AG08396 (cell line): ENCODE measurements around the gene SSC5D.

Experiments
- DNase-seq: peaks from one replicate; pipeline ENCODE4 v3.0.0; 2012; ENCODE audit warnings: low spot score, mixed read lengths

The SSC5D gene

GRCh38 chr19:55554741-55555152 lies 66.5 kb downstream of the SSC5D start:
- DNase-seq: no peak

GRCh38 chr19:55559684-55560083 lies 71.4 kb downstream of the SSC5D start:
- no peak for DNase-seq

- peak; percentile 58 for DNase-seq
Measured at GRCh38 chr19:55563261-55563690, 75.0 kb downstream of the SSC5D start.

GRCh38 chr19:55566823-55567222 lies 78.6 kb downstream of the SSC5D start:
- no peak for DNase-seq

GRCh38 chr19:55567708-55568328 lies 79.6 kb downstream of the SSC5D start:
- DNase-seq: no peak
